ENCODE measurements around the gene SYT2.

DNA sequence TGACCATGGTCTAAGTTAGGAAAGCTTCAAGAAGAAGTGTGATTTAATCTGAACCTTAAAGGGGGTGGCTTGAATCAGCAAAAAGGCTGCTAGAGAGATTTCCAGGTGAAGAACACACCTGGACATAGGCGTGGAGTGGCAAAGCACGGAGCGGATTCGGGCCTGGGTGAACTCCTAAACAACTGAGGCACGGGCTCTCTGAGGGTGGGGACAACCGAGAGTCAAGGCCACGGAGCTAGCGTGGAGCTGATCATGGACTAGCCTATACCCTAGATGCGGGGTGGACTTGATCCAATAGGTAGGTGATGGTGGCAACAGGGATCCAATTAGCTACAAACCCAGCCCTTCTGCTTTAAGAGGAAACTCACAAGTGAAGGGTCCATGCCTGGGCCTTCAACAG, 27.8 kb downstream of the SYT2 start:
- TF ChIP-seq, protein P1, sequence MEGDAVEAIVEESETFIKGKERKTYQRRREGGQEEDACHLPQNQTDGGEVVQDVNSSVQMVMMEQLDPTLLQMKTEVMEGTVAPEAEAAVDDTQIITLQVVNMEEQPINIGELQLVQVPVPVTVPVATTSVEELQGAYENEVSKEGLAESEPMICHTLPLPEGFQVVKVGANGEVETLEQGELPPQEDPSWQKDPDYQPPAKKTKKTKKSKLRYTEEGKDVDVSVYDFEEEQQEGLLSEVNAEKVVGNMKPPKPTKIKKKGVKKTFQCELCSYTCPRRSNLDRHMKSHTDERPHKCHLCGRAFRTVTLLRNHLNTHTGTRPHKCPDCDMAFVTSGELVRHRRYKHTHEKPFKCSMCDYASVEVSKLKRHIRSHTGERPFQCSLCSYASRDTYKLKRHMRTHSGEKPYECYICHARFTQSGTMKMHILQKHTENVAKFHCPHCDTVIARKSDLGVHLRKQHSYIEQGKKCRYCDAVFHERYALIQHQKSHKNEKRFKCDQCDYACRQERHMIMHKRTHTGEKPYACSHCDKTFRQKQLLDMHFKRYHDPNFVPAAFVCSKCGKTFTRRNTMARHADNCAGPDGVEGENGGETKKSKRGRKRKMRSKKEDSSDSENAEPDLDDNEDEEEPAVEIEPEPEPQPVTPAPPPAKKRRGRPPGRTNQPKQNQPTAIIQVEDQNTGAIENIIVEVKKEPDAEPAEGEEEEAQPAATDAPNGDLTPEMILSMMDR (IDR thresholded peaks at IDR 0.05) = no peak
- TF ChIP-seq POLR2AphosphoS5 (IDR thresholded peaks at IDR 0.05) = no peak

Data from esophagus muscularis mucosa (tissue), 3 donors.